ENCODE measurements around the gene OTOF.

OTOF gene

DNA sequence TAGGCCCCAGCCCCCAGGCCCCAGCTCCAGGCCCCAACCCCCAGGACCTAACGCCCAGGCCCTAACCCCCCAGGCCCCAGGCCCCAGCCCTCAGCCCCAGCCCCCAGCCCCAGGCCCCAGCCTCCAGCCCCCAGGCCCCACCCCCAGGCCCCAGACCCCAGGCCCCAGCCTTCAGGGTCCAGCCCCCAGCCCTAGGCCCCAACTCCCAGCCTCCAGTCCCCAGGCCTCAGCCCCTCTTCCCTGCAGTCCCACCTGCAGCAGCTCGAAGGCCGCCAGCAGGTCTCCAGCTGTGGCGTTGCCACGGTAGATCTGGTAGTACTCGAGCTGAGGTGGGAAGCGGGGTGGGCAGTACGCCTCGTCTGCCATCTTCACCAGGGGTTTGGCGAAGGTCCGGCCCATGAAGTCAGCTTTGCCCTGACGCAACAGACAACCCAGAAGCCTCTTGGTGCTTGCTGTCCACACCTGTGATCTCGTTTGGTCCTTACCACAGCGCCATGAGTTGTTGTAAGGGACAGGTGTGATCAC, 3.6 kb downstream of the OTOF start:
- CTCF ChIA-PET, result no interaction called here
- POLR2A ChIA-PET (ENCODE audit: low non-redundant PET), result no interaction called here

DNA sequence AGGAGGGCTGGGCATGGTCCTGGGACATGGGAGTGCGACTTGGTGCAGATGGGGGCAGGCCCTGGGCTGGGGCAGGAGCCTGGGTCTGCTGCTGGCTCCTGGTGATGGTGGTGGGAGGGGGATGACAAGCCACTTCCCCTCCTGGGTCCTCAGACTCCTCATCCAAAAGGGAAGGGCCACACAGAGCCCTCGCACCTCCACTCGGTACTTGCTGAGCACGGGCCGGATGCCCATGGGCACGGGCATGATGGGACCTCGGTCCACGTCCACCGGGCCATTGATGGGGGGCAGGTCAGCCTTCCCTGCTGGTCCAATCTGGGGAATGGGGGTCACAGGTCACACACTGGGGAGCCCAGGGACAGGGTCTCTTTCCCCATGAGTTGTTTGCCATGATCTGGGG, 4.1 kb downstream of the OTOF start:
- CTCF ChIA-PET, result no interaction called here
- DNase-seq (ENCODE audit: low spot score), result no peak
- TF ChIP-seq, protein P1, sequence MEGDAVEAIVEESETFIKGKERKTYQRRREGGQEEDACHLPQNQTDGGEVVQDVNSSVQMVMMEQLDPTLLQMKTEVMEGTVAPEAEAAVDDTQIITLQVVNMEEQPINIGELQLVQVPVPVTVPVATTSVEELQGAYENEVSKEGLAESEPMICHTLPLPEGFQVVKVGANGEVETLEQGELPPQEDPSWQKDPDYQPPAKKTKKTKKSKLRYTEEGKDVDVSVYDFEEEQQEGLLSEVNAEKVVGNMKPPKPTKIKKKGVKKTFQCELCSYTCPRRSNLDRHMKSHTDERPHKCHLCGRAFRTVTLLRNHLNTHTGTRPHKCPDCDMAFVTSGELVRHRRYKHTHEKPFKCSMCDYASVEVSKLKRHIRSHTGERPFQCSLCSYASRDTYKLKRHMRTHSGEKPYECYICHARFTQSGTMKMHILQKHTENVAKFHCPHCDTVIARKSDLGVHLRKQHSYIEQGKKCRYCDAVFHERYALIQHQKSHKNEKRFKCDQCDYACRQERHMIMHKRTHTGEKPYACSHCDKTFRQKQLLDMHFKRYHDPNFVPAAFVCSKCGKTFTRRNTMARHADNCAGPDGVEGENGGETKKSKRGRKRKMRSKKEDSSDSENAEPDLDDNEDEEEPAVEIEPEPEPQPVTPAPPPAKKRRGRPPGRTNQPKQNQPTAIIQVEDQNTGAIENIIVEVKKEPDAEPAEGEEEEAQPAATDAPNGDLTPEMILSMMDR (conservative IDR thresholded peaks at IDR 0.05; ENCODE audit: low read depth), result no peak
- POLR2A ChIA-PET (ENCODE audit: low non-redundant PET), result no interaction called here
- H3K27ac ChIP-seq, result no peak overlapping the region

More for the DNA sequence above, 3.6 kb downstream of the OTOF start:
- TF ChIP-seq, protein P1 (conservative IDR thresholded peaks at IDR 0.05; ENCODE audit: low read depth), result no peak
- DNase-seq (ENCODE audit: low spot score), result no peak
- H3K27ac ChIP-seq, result no peak overlapping the region

DNA sequence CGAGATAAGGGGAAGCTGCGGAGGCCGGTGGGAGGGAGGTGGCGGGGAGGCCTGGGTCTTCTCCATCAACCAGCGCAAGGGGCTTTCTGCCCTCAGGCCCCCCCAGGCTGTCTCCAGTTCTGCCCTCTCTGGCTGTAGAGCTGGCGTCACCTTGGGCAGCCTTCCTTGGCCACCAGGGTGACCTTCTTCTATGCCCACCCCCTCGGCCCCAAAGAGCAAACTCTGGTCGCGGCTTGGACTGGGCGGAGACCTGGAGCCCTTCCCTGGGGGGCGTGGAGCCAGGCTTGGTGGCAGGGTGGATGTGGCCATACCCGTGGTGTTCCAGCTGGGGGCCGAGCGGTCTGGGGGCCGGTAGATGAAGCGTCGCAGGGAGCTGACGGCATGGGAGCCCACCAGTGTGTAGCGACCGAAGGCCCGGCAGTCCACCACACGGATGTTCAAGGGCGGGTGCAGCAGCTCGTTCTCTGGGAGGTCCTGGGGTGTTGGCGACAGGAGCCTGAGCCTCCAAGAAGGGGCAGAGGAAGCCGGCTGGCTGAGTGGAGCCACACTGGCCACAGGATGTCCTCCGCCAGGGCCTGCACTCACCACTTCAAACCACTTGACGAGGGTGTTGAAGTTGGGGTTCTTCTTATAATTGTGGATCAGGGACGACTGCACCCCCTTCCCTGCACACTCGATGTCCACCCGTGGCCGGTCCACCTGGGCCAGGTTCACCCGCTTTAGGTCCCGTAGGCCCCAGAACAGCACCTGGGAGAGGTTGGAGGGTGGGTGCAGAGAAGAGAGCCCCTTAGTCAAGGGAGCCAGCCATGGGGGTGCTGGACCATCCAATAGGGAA, 4.9 kb downstream of the OTOF start:
- CTCF ChIA-PET, result interaction anchor here (0.7 kb wide), 1 partner anchor 73 kb away, joined by 3 read pairs; no protein-coding TSS in a partner anchor

DNA sequence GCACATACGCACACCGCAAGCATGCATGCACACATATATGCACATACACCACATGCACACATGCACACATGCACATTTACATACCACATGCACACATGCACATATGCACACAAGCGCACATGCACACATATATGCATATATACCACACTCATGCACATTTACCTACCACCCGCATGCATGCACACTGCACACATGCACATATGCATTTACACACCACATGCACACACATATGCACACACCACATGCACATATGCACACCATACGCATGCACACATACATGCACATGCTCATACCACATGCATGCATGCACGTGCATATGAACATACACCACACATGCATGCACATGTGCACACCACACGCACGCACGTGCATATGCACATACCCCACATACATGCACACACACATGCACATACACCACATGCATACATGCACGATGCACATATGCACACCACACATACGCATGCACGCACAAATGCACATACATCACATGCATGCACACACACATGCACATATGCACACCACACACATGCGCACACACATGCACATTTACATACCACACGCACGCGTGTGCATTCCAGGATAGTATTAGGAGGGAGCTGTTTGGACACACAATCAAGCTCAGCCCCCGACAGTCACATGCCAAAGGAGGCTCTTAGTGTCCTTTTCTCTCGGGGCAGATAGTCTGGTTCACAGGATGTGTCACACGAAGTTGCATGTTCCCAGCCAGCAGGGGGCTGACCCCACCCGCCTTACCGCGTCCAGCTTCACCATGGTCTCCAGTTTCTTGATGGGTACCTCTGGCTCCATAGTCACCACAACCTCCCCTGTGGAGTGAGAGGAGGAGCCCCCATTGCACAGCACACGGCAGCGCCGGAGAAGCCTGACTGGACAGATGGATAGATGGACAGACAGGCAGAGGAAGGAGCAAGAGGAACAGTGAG, 5.9 kb downstream of the OTOF start:
- no peak for DNase-seq (ENCODE audit: low spot score)
- H3K27ac ChIP-seq, result no peak overlapping the region
- CTCF ChIA-PET, result interaction anchor here (0.7 kb wide), 1 partner anchor 72 kb away, joined by 3 read pairs; no protein-coding TSS in a partner anchor
- POLR2A ChIA-PET (ENCODE audit: low non-redundant PET), result no interaction called here
- TF ChIP-seq, protein P1 (conservative IDR thresholded peaks at IDR 0.05; ENCODE audit: low read depth), result no peak

More for the DNA sequence above, 4.9 kb downstream of the OTOF start:
- DNase-seq (ENCODE audit: low spot score), result no peak
- no peak overlapping the region for H3K27ac ChIP-seq
- POLR2A ChIA-PET (ENCODE audit: low non-redundant PET), result no interaction called here
- TF ChIP-seq, protein P1 (conservative IDR thresholded peaks at IDR 0.05; ENCODE audit: low read depth), result no peak

DNA sequence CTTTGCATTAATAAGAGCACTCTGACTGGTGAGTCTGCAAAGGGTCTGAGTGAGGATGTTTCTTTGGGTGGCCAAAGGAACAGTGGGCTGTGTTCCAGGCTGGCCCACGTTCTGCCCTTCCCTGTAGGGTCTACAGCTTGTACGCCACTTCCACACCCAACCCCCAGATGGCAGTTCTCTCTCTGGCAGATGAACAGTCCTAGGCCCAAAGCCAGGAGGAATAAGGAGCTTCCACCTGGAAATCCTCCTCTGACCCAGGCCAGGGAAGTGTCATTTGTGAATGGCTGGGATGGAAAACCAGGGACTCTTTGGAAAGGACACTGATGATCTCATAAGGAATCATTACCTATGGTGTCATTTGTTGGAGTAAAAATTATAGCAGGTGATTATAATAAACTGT, 6.6 kb downstream of the OTOF start:
- ChIA-PET POLR2A (ENCODE audit: low non-redundant PET) (no interaction called here), CTCF (interaction anchor here (1.7 kb wide), 1 partner anchor 106 kb away, joined by 7 read pairs; no protein-coding TSS in a partner anchor)
- TF ChIP-seq, protein P1 (conservative IDR thresholded peaks at IDR 0.05; ENCODE audit: low read depth), result no peak
- no peak for DNase-seq (ENCODE audit: low spot score)
- H3K27ac ChIP-seq, result no peak overlapping the region

All from RWPE1 (cell line).